ENCODE data around the gene COL25A1. TPM values are rescaled to one million over a fixed set of nuclear protein-coding genes. Genes with fewer than 3 reads are reported as not detected.

Gene COL25A1
- total RNA-seq, 4 donors from 2014 or later, result 2.5 TPM; not detected in 3

DNA sequence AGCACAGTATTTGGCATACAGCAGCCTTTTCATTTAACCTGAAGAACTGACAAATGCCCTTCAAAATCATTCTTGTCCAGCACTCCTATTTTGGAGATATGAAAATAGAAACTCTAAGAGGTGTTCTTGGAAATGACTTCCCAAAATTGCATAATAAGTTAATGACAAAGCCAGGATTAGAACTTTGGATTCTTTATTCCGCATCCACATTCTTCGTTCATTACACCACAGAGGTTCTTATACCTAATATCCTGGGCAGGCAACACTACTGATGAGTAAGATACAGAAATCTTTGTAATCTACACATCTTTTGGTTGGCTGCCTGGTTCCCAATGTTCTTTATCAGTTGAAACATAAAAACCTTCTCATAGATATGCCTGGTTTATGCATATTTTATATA lies 5.9 kb downstream of the COL25A1 start:
- no peak for DNase-seq
- no peaks in the 10 kb centered on the region for H3K9me3 ChIP-seq
- no peak overlapping the region for H3K4me3 ChIP-seq
- no peak overlapping the region for H3K27ac ChIP-seq
- no peak for TF ChIP-seq POLR2A (IDR thresholded peaks at IDR 0.05)
- TF ChIP-seq, protein P1, sequence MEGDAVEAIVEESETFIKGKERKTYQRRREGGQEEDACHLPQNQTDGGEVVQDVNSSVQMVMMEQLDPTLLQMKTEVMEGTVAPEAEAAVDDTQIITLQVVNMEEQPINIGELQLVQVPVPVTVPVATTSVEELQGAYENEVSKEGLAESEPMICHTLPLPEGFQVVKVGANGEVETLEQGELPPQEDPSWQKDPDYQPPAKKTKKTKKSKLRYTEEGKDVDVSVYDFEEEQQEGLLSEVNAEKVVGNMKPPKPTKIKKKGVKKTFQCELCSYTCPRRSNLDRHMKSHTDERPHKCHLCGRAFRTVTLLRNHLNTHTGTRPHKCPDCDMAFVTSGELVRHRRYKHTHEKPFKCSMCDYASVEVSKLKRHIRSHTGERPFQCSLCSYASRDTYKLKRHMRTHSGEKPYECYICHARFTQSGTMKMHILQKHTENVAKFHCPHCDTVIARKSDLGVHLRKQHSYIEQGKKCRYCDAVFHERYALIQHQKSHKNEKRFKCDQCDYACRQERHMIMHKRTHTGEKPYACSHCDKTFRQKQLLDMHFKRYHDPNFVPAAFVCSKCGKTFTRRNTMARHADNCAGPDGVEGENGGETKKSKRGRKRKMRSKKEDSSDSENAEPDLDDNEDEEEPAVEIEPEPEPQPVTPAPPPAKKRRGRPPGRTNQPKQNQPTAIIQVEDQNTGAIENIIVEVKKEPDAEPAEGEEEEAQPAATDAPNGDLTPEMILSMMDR (IDR thresholded peaks at IDR 0.05), result no peak
- peaks cover 0 to under 1% (median 0%) of the 10 kb centered on the region in 4 donors for H3K4me1 ChIP-seq
- peaks cover 0 to 10% of the 10 kb centered on the region in 2 donors for H3K27me3 ChIP-seq
- no peaks in the 10 kb centered on the region for H3K36me3 ChIP-seq

DNA sequence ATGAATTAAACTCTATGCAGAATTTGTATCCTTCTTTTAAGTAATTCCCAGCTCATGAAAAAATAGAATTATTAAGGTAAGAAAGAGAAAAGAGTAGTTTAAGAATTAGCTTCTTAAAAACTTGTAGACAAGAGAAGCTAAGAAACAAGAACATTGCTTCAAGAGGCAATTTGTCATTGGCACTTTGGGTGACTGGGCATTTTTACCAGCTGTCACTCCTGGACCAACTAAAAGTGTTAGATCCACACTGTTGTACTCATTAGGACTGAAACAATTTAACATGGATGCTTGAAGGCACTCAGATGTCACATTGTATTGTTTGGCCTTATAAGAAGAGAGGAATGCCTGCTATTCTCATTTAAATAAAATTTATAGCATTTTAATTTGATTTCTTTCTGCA lies 7.4 kb downstream of the COL25A1 start:
- Histone ChIP-seq H3K27ac (no peak overlapping the region), H3K36me3 (no peaks in the 10 kb centered on the region), H3K4me3 (no peak overlapping the region), H3K27me3 (no peaks in the 10 kb centered on the region), H3K4me1 (no peaks in the 10 kb centered on the region), H3K9me3 (no peaks in the 10 kb centered on the region)
- DNase-seq, result no peak
- TF ChIP-seq POLR2A (IDR thresholded peaks at IDR 0.05), result no peak
- TF ChIP-seq, protein P1 (IDR thresholded peaks at IDR 0.05), result no peak

DNA sequence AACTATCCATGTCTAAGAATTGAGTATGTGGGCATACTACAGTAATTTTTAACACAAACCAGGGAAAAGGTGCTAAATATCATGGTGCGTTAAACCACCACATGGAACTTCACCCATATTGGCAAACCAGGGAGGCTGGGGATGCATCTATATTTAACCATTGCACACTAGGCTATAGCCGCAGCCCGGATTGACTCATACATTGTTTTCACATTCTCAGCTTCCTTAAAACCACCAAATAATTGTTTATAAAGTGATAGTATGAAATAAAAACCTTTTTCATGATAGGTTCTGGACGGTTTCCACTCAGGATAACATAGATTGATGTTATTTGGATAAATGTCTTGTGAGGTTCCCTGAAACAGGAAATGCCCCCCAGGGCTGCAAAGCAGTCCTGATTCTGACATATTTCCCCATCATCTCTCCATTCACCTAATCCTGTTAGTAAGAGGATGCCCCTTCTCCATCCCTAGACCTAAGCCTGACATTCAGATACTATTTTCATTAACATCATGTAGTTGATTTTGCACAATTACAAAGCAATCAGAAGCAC lies 7.9 kb downstream of the COL25A1 start:
- DNase-seq, result no peak
- TF ChIP-seq POLR2A (IDR thresholded peaks at IDR 0.05), result no peak
- TF ChIP-seq, protein P1 (IDR thresholded peaks at IDR 0.05), result no peak
- Histone ChIP-seq H3K4me1 (no peaks in the 10 kb centered on the region), H3K27me3 (no peaks in the 10 kb centered on the region), H3K27ac (no peak overlapping the region), H3K36me3 (no peaks in the 10 kb centered on the region), H3K9me3 (no peaks in the 10 kb centered on the region), H3K4me3 (no peak overlapping the region)

DNA sequence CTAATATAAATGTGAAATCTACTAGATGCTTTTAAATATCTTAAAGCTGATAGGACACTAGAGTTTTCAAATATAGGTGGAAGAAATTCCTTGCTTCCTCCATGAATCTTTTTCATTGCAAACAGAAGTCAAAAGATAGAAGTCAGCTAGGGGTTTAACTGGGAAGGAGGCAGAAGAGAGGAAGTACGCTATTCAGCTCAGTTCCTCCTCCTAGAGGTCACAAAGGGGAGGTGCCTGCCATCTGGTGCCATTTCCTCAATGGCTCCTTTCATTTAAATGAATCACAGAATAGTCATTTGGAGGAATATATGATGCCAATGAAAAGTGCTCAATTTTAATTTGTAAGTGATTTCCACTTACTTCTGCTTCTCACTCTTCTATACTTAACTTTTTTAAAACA lies 8.5 kb downstream of the COL25A1 start:
- Histone ChIP-seq H3K9me3 (no peaks in the 10 kb centered on the region), H3K4me1 (no peaks in the 10 kb centered on the region), H3K4me3 (no peak overlapping the region), H3K27ac (no peak overlapping the region), H3K27me3 (no peaks in the 10 kb centered on the region), H3K36me3 (no peaks in the 10 kb centered on the region)
- no peak for DNase-seq
- TF ChIP-seq, protein P1 (IDR thresholded peaks at IDR 0.05), result peak in 3 of 6 experiments; percentile 3 to 21 (median 16)
- TF ChIP-seq POLR2A (IDR thresholded peaks at IDR 0.05), result no peak

DNA sequence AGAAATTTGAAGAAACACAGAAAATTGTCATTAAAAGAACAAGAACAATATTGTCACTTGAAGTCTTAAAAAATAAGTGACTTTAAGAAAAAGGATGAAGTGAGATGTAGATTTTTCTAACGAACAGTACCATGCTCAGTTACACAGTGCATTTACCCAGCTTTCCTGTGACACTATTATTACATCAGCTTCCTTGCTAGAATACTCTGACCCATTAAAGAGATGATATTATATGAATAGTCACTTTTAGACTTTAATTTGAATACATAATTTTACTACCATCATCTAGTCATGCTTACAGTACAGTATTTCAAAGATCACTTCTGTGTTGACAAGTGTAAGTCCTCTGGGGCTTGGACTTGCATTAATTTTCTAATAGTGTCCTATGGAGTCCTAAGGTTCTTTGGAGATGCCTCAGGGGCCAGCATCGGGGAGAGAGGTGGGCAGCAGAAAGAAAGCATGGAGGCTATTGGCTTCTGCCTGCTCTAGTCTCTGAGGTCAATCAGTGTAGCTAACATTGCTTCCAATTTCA lies 10.7 kb downstream of the COL25A1 start:
- Histone ChIP-seq H3K36me3 (no peaks in the 10 kb centered on the region), H3K27me3 (no peaks in the 10 kb centered on the region), H3K27ac (no peak overlapping the region), H3K9me3 (no peaks in the 10 kb centered on the region), H3K4me1 (no peaks in the 10 kb centered on the region), H3K4me3 (no peak overlapping the region)
- TF ChIP-seq POLR2A (IDR thresholded peaks at IDR 0.05), result no peak
- TF ChIP-seq, protein P1 (IDR thresholded peaks at IDR 0.05), result no peak
- no peak for DNase-seq
